OCI-LY7 (cell line): ENCODE measurements around the gene CAPRIN1.

Experiments used
- CTCF ChIP-seq: fragments of 200-600 bp; sonication (generic); conservative IDR thresholded peaks from 2 replicates; pipeline ENCODE4 v1.5.1; 2014; ENCODE audit warnings: mild to moderate bottlenecking, antibody characterized with exemption, low read length, moderate library complexity, mixed read lengths
- EZH2phosphoT487 ChIP-seq: fragments of 200-600 bp; sonication (generic); IDR thresholded peaks from 2 replicates; pipeline ENCODE4 v1.6.1; 2018; ENCODE audit warnings: low read depth, borderline replicate concordance, mild to moderate bottlenecking, mixed run types, antibody characterized with exemption, low read length, moderate library complexity, mixed read lengths

- TF ChIP-seq CTCF (no peak), EZH2phosphoT487 (no peak)
Observed at GRCh38 chr11:34044664-34045485, 6.7 kb upstream of the CAPRIN1 start.
